SK-N-SH (cell line): ENCODE data around the gene CAMK1.

Source experiments
- ELF1 ChIP-seq: IDR thresholded peaks from 2 replicates; pipeline ENCODE4 v1.4.0; 2012
- EP300 ChIP-seq, 2 experiments: IDR thresholded peaks; 2 replicates each; pipeline versions ENCODE4 v1.4.0 to v1.6.1; 2012; ENCODE audit warnings: borderline replicate concordance in 1 of 2, low read depth in 1 of 2, low read length in 1 of 2
- EZH2phosphoT487 ChIP-seq: fragments of 200-600 bp; sonication (generic); IDR thresholded peaks from 2 replicates; pipeline ENCODE4 v1.6.1; 2017; ENCODE audit warnings: low read depth, mixed run types, mild to moderate bottlenecking, antibody characterized with exemption, moderate library complexity, borderline replicate concordance
- GABPA ChIP-seq: IDR thresholded peaks from 2 replicates; pipeline ENCODE4 v1.4.0; 2012; ENCODE audit warnings: low read depth, mild to moderate bottlenecking
- MXI1 ChIP-seq: IDR thresholded peaks from 2 replicates; pipeline ENCODE4 v1.6.1; 2012; ENCODE audit warnings: mild to moderate bottlenecking, low read depth, low read length, improper control_type of control experiment
- POLR2AphosphoS5 ChIP-seq: IDR thresholded peaks from 2 replicates; pipeline ENCODE4 v1.6.1; 2012; ENCODE audit warnings: low read depth, low read length
- RFX5 ChIP-seq: IDR thresholded peaks from 2 replicates; pipeline ENCODE4 v1.6.1; 2012; ENCODE audit warnings: mild to moderate bottlenecking, improper control_type of control experiment, low read length
- RXRA ChIP-seq: IDR thresholded peaks from 2 replicates; pipeline ENCODE4 v1.4.0; 2012; ENCODE audit warnings: low read depth, mild to moderate bottlenecking, borderline replicate concordance
- SMC3 ChIP-seq: IDR thresholded peaks from 2 replicates; pipeline ENCODE4 v1.6.1; 2012; ENCODE audit warnings: low read depth, low read length, improper control_type of control experiment
- TF ChIP-seq, protein P1 (sequence below): fragments of 200-600 bp; sonication (generic); IDR thresholded peaks from 2 replicates; pipeline ENCODE4 v1.6.1; 2017; ENCODE audit warnings: antibody characterized with exemption, mild to moderate bottlenecking, moderate library complexity
- TF ChIP-seq, protein P2 (sequence below): IDR thresholded peaks from 2 replicates; pipeline ENCODE4 v1.4.0; 2012; ENCODE audit warnings: low read depth
- TF ChIP-seq, protein P3 (sequence below): IDR thresholded peaks from 2 replicates; pipeline ENCODE4 v1.6.1; 2012; ENCODE audit warnings: mild to moderate bottlenecking, low read depth, low read length, moderate library complexity

DNA sequence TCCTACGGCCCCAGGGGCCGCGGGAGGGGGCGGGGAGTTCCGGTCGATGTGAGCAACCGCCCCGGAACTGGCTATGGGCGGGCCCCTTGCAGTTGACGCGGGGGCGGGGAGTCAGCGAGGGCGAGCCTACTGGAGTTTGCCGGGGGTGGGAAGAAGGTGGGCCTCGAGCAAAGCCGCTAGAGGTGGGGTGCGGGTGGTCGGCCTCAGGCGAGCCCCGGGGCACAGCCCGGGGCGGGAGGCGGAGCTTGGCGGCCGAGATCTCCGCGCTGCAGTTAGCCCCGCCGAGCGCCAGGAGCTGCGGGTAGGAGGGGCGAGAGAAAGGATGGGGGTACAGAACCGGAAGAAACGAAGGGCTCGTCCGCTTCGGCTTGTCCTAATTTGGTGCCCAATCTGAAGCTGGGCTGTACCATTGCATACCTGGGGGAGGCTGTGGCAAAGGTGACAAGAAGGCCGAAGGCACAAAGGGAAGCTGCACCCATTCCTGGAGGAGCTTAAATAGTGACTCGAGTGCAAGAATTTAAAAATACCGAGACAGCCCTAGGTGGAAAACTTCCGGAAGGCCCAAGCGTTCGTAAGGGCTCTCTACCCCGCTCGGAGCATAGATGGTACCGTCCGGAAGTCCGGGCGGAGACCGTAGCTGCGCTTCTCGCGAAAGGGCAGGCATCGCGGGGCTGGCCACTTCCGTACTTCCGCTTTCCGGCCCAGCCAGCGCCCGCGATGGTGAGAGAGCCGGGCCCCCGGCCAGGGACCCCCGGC lies 22.8 kb upstream of the CAMK1 start, which contains the start of the genes ARPC4 and TADA3:
- TF ChIP-seq, protein P1, sequence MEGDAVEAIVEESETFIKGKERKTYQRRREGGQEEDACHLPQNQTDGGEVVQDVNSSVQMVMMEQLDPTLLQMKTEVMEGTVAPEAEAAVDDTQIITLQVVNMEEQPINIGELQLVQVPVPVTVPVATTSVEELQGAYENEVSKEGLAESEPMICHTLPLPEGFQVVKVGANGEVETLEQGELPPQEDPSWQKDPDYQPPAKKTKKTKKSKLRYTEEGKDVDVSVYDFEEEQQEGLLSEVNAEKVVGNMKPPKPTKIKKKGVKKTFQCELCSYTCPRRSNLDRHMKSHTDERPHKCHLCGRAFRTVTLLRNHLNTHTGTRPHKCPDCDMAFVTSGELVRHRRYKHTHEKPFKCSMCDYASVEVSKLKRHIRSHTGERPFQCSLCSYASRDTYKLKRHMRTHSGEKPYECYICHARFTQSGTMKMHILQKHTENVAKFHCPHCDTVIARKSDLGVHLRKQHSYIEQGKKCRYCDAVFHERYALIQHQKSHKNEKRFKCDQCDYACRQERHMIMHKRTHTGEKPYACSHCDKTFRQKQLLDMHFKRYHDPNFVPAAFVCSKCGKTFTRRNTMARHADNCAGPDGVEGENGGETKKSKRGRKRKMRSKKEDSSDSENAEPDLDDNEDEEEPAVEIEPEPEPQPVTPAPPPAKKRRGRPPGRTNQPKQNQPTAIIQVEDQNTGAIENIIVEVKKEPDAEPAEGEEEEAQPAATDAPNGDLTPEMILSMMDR: no peak
- TF ChIP-seq EP300 (IDR thresholded peaks at IDR 0.05; ENCODE audit: borderline replicate concordance in 1 of 2, low read depth in 1 of 2, low read length in 1 of 2) (0 out of 4 replicates have a peak, but pooled peaks of 1 of the 2 experiments have one; percentile 15), EZH2phosphoT487 (no peak), ELF1 (peak; percentile 92), SMC3 (no peak), RFX5 (no peak), MXI1 (peak; percentile 77), RXRA (no peak), GABPA (peak; percentile 84), POLR2AphosphoS5 (peak; percentile 78)
- TF ChIP-seq, protein P2, sequence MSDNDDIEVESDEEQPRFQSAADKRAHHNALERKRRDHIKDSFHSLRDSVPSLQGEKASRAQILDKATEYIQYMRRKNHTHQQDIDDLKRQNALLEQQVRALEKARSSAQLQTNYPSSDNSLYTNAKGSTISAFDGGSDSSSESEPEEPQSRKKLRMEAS: peak; percentile 46
- TF ChIP-seq, protein P3, sequence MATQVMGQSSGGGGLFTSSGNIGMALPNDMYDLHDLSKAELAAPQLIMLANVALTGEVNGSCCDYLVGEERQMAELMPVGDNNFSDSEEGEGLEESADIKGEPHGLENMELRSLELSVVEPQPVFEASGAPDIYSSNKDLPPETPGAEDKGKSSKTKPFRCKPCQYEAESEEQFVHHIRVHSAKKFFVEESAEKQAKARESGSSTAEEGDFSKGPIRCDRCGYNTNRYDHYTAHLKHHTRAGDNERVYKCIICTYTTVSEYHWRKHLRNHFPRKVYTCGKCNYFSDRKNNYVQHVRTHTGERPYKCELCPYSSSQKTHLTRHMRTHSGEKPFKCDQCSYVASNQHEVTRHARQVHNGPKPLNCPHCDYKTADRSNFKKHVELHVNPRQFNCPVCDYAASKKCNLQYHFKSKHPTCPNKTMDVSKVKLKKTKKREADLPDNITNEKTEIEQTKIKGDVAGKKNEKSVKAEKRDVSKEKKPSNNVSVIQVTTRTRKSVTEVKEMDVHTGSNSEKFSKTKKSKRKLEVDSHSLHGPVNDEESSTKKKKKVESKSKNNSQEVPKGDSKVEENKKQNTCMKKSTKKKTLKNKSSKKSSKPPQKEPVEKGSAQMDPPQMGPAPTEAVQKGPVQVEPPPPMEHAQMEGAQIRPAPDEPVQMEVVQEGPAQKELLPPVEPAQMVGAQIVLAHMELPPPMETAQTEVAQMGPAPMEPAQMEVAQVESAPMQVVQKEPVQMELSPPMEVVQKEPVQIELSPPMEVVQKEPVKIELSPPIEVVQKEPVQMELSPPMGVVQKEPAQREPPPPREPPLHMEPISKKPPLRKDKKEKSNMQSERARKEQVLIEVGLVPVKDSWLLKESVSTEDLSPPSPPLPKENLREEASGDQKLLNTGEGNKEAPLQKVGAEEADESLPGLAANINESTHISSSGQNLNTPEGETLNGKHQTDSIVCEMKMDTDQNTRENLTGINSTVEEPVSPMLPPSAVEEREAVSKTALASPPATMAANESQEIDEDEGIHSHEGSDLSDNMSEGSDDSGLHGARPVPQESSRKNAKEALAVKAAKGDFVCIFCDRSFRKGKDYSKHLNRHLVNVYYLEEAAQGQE: no peak
